G401.6 (cell line): ENCODE data around the gene GABRR1.
"Not testable (repeated sequence)": the region's sequence is repeated elsewhere in the genome, so short reads cannot be mapped to it uniquely, and the experiment has no call there.

Experiments
- FAIRE-seq: peaks from 2 replicates; lab custom pipeline; 2012; peaks lifted over from hg19 to GRCh38; lab: Jason Lieb, UNC

Gene GABRR1

DNA sequence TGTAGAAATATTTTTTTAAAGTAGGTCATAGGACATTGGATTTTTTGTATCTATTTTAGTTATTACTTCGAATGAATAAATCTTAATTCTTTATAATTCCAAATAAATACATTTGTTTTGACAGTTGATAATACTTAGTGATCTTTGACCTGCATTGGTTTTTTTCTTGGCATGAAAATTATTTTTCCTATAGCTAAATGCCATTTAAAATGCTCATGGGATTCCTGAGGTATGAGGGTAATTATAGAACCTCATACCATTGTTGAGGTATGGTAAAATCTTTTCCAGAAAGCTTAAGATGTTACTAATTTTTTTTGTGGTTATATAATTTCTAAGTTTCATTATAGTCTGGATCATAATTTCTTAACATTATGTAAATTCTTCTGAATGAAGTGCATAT, 63.0 kb downstream of the GABRR1 start:
- FAIRE-seq = peak; percentile 45

DNA sequence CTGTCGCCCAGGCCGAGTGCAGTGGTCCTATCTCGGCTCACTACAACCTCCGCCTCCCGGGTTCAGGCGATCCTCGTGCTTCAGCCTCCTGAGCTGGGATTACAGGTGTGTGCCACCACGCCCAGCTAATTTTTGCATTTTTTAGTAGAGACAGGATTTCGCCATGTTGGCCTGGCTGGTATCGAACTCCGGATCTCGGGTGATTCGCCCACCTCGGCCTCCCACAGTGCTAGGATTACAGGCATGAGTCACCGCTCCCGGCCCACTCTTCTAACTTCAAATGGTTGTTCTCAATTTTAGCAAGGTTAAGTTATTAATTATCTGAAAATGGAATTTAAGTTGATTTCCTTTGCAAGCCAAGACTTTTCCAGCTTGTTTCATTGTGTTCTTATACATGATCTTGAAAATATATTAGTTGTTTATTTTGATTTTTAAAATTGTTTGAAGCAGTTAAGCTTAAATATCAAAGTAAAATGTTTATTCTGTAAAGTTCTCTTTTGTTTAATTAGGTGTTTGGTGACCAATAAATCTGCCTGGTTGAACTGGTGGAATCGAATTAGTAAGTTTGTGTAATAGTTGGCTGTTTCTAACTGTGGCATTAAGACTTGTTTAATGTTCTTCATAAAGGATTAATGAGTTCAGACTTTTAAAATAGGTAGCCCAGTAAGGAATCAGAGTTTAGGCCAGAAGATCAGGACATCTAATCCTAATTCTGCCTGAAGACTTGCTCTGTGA, 69.0 kb downstream of the GABRR1 start:
- FAIRE-seq = peak; percentile 90

GRCh38 chr6:89146718-89147700, 70.1 kb downstream of the GABRR1 start:
- peak; percentile 97 for FAIRE-seq

- FAIRE-seq = no peak
Measured at GRCh38 chr6:89145956-89146717, 71.0 kb downstream of the GABRR1 start, which contains the start of gene PM20D2. PM20D2 (plus strand) TSS chr6:89146055; CDS start chr6:89146145, 90 bp downstream.

DNA sequence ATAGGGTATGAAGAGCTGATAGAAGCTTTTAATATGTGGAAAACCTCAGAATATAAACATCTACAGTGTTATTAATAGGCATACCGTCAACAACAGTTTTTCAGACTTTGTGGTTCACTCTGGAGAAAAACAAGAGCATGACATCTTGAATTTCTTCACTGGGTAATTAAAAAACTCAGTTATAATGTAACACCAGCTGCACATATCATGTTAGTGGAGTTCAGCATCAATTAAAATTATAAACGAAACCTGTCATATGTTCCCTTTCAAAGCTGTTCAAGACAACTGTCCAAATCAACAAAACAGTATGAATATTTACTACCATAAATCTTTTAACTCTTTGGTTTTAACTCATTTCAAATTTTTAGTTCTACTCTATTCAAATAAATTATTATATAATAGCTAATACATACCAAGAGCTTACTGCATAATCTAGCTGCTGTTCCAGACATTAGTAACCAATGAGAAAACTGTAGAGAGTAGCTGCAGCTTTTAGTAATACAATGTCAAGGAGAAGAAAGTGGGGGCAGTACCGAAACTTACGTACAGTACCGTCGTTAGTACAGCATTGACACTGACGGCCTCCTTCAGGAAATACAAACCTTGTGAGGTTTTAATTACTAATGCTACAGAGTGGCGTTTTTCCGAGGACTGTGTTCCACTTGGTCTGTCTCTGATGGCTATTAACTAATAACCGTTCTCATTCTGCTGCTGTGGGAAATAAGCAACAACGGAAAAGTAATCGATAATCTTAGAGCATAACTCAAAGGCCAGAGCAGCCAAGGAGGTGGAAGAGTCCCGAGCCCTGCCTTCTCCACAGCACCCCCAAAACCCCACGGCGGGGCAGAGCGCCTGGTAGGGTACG, 71.8 kb downstream of the GABRR1 start:
- peak; percentile 92 for FAIRE-seq

DNA sequence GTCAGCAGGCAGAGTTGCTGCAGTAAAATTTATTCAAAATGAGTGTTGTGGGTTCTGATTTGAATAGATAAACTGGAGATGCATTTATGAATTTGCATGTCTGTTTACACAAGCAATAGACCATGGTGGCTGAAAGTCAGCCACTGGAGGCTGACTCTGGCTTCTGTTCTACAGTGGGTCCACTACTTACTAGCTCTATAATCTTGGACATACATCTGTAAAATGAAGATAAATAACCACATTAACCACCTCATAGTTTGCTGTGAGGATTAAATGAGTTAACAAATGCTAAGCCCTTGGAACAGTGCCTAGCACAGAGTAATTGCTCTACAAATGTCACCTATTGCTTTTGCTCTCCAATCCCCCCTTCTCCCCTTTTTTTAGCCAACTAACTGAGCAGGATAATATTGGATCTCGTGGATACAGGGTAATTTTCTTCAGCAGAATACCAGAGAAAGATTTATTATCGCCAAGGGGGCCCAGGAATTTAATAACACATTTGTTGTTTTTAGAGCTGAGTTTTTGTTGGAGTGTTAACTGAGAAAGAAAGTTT, 72.7 kb downstream of the GABRR1 start:
- peak; percentile 3 for FAIRE-seq

DNA sequence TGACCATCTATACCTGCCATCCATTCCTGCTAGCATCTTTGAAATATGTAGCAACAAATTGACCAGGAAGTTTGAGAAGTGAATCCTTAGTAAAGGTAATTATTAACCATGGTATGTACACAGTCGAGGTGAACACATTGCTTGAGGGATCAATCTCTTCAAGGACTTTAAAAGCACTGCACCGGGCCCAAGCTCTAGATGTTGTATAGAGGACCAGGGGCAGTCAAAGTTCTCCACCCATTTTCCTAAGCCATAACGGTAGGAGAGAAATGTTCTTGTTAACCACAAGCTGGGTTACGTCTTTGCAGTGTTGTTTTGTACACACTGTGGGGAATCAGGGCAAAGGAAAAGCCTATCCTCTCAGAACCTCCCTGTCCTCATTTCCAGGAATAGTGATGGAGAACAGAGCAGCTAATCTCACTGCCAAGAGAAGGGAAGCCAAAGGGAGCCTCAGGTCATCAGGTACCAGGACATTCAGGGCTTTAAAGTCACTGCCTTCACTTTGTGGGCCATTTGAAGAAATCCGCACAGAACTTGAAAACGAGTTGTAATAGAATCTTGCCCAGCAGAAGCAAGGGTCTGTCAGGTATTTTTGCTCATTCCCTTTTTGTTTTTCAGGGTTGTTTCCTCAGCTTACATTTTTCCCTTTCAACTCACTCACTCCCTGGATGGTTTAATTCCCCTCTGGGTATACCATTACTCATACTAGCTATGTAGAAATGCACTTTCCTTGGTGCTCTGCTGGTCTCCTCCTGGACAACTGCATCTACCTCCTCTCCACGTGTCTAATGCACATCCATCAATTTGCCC, 76.6 kb downstream of the GABRR1 start:
- no peak for FAIRE-seq

DNA sequence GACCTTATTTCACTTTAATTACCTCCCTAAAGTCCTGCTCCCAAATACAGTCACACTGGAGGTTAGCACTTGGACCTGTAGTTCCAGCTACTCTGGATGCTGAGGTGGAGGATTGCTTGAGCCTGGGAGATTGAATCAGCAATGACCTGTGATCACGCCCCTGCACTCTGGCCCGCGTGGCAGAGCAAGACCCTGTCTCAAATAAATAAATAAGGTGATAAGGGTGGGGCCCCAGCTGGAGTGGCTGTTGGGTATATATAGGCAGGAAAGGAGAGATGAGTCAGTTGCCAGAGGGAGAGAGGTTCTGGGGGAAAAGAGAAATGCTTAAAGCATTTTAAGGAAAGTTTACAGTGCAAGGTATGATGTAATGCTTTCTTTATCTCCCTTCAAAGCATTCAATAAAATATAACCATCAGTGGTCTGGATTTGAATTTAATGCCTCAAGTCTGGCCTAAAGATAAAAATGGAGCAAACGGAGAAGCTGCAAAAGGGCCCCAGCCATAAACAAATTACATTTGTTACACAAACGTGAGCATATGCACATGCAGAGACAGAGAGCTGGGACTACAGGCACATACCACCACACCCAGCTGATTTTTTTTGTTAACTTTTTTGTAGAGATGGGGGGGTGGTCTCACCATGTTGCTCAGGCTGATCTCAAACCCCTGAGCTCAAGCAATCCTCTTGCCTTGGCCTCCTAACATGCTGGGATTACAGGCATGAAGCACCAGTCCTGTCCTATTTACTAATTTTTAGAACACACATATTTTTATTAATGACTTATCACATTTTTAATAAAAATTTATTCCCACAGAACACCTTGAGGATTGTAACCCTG, 77.4 kb downstream of the GABRR1 start:
- FAIRE-seq = no peak

GRCh38 chr6:89138173-89138572, 79.0 kb downstream of the GABRR1 start:
- no peak for FAIRE-seq

GRCh38 chr6:89134723-89135122, 82.4 kb downstream of the GABRR1 start:
- no peak for FAIRE-seq

GRCh38 chr6:89133981-89134380, 83.2 kb downstream of the GABRR1 start:
- FAIRE-seq = no peak

DNA sequence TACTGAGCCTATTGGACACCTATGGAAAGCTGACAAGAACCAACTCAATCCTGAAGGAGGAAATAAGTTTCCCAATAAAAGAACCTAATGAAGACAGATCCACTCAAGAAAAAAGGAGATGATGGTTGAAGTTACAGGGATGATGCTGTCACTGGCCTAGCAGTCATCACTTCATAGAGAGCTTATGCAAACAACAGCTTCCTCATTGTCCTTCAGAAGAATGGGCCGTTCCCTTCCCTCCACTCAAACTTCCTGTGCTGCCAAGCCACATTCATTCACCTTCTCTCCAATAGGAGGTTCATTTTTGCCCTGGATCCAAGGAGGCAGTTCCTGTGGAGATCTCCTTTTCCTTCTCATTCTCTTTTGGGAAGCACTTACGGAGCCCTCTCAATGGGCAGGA, 85.1 kb downstream of the GABRR1 start:
- no peak for FAIRE-seq

- FAIRE-seq = no peak
Measured at GRCh38 chr6:89131599-89131998, 85.6 kb downstream of the GABRR1 start.

DNA sequence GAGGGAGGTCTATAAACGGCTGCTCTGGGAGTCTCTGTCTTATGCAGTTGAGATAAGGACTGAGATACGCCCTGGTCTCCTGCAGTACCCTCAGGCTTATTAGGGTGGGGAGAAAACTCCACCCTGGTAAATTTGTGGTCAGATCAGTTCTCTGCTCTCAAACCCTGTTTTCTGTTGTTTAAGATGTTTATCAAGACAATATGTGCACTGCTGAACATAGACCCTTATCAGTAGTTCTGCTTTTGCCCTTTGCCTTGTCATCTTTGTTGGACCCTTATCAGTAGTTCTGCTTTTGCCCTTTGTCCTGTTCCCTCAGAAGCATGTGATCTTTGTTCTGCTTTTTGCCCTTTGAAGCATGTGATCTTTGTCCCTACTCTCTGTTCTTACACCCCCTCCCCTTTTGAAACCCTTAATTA, 88.9 kb downstream of the GABRR1 start:
- not testable (repeated sequence) for FAIRE-seq
